NT2/D1 (cell line): ENCODE measurements around the gene NOD1.

Experiments used
- DNase-seq: peaks from one replicate; pipeline ENCODE4 v3.0.0-alpha.2; 2011; ENCODE audit warnings: low read depth, low spot score
- H3K27me3 ChIP-seq: 2 replicates; pipeline ENCODE4 v1.6.0; 2011; ENCODE audit warnings: mild to moderate bottlenecking; ENCODE audit not compliant: insufficient read length, insufficient read depth
- H3K36me3 ChIP-seq: 2 replicates; pipeline ENCODE4 v1.6.1; 2011; ENCODE audit warnings: mild to moderate bottlenecking, low read length, mixed read lengths; ENCODE audit not compliant: insufficient read depth, insufficient read length
- H3K4me1 ChIP-seq: 2 replicates; pipeline ENCODE4 v1.5.1; 2011; ENCODE audit not compliant: insufficient read depth, insufficient read length
- H3K4me3 ChIP-seq: 2 replicates; pipeline ENCODE4 v1.5.1; 2011; ENCODE audit warnings: low read depth; ENCODE audit not compliant: insufficient read length
- H3K9ac ChIP-seq: 2 replicates; pipeline ENCODE4 v1.6.0; 2011; ENCODE audit warnings: low read depth; ENCODE audit not compliant: insufficient read length
- H3K9me3 ChIP-seq: 2 replicates; pipeline ENCODE4 v1.5.1; 2011; ENCODE audit warnings: mild to moderate bottlenecking, low read length; ENCODE audit not compliant: insufficient read depth
- SUZ12 ChIP-seq: IDR thresholded peaks from 2 replicates; pipeline ENCODE4 v1.6.1; 2011; ENCODE audit not compliant: insufficient read length, insufficient read depth; ENCODE audit errors: extremely low read depth
- YY1 ChIP-seq: IDR thresholded peaks from 2 replicates; pipeline ENCODE4 v1.6.1; 2011; ENCODE audit not compliant: insufficient read length, insufficient read depth
- ZNF274 ChIP-seq: IDR thresholded peaks from 2 replicates; pipeline ENCODE4 v1.6.1; 2011; ENCODE audit warnings: mild to moderate bottlenecking, low read depth, low read length

The NOD1 gene

DNA sequence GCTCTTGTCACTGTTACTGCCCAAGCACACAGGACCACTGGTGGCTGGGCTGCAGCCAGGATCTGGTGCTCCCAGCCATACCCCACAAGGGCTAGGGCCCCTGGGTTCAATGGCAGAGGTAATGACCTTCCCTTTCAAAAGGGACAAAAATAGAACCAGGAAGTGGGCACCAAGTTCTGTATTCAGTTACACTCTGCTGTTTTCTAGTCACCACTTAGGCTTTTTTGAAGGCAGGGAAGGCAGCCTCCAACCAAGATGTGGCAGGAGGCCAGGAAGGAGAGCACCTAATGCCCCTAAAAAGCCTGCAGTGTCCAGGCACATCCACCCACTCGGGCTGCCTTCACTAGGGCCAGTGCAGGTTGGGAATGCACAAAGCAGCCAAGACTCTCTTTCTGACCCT, 47.8 kb downstream of the NOD1 start:
- Histone ChIP-seq H3K9me3 (no peaks in the 10 kb centered on the region), H3K27me3 (no peaks in the 10 kb centered on the region), H3K4me1 (peaks cover 2% of the 10 kb centered on the region), H3K36me3 (peaks cover 68% of the 10 kb centered on the region), H3K4me3 (no peak overlapping the region), H3K9ac (no peak overlapping the region)
- TF ChIP-seq YY1: no peak
- no peak for TF ChIP-seq ZNF274
- no peak for TF ChIP-seq SUZ12
- no peak for DNase-seq

DNA sequence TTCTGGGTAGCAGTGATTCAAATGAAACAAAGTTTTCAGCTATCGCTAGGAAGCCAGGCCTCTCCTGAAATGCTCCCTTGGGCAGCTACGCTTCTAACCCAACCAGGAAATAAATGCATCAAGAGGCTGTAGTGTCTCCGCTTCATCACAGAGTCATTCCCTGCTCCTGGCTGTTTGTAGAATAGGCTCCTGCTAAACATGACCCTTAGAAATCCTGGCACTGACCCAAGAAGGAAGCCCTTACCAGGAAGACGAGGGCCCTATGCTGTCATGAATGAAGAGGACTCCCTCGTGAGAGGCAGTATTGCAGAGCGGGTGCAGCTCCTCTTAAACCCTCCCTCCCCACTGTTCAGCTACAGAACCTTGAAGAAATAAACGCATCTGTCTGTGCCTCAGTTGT, 48.3 kb downstream of the NOD1 start:
- Histone ChIP-seq H3K9me3 (no peaks in the 10 kb centered on the region), H3K4me3 (no peak overlapping the region), H3K9ac (no peak overlapping the region), H3K27me3 (no peaks in the 10 kb centered on the region), H3K36me3 (peaks cover 68% of the 10 kb centered on the region), H3K4me1 (peaks cover 2% of the 10 kb centered on the region)
- DNase-seq: no peak
- TF ChIP-seq SUZ12 (no peak), YY1 (no peak), ZNF274 (no peak)

DNA sequence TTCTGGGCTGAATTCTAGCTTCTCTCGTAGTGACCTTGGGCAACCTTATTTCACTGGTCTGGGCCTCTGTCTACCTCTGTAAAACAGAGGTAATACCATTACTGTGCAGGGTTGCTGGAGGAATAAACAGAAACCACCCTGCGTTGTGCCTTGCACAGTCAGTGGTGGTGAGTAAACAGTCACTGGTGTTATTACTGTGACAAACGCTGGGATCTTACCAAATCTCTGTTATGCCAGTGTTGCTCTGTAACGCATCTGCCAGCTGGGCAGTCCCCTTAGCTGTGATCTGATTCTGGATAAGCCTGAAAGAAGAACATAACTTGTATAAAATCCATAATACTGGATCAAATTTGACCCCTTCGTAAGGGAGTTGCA, 49.4 kb downstream of the NOD1 start:
- H3K4me1 ChIP-seq: peaks cover 2% of the 10 kb centered on the region
- peaks cover 67% of the 10 kb centered on the region for H3K36me3 ChIP-seq
- H3K27me3 ChIP-seq: no peaks in the 10 kb centered on the region
- no peak for TF ChIP-seq ZNF274
- no peak for TF ChIP-seq YY1
- TF ChIP-seq SUZ12: no peak
- no peaks in the 10 kb centered on the region for H3K9me3 ChIP-seq
- DNase-seq: no peak
- H3K4me3 ChIP-seq: no peak overlapping the region
- H3K9ac ChIP-seq: no peak overlapping the region

DNA sequence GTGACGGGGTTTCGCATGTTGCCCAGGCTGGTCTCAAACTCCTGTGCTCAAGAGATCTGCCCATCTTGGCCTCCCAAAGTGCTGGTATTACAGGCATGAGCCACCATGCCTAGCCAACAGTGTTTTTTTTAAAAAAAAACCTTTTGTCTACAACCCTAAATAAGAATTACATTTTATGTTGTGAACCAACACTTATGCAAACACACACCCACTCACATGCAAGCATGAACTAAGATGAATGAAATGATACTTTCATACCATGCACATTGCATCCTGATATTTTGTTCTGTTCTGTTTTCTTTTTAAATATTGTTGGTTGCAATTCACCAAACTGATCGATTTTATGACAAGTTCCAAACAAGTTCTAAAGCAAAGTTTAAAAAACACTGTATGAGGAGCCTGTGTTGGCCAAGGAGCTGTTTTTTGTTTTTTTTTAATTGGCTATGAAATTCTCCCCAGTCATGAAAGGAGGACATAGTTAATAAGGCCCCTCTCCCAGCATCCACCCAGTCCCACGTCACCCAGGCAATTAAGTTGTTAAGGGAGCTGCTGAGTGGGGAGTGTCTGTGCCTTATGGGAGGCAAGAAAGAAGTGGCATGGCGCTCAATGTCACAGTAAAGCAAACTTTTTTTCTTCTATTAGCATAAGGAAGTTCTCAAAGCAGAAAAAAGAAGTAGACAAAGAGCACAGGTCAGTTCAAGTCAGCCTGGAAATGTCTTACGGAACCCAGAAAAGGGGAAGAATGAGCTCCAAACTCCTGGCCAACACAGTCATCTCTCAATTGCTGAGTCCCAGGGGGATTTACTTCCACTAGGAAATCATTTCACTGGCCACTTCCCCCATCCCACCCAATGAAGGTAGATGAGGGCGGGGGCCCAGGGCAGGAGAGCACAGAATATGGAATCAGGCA, 50.1 kb downstream of the NOD1 start:
- H3K36me3 ChIP-seq: peaks cover 64% of the 10 kb centered on the region
- no peaks in the 10 kb centered on the region for H3K9me3 ChIP-seq
- peaks cover 2% of the 10 kb centered on the region for H3K4me1 ChIP-seq
- DNase-seq: no peak
- TF ChIP-seq YY1: no peak
- no peak for TF ChIP-seq SUZ12
- no peak for TF ChIP-seq ZNF274
- no peak overlapping the region for H3K9ac ChIP-seq
- H3K27me3 ChIP-seq: no peaks in the 10 kb centered on the region
- no peak overlapping the region for H3K4me3 ChIP-seq

DNA sequence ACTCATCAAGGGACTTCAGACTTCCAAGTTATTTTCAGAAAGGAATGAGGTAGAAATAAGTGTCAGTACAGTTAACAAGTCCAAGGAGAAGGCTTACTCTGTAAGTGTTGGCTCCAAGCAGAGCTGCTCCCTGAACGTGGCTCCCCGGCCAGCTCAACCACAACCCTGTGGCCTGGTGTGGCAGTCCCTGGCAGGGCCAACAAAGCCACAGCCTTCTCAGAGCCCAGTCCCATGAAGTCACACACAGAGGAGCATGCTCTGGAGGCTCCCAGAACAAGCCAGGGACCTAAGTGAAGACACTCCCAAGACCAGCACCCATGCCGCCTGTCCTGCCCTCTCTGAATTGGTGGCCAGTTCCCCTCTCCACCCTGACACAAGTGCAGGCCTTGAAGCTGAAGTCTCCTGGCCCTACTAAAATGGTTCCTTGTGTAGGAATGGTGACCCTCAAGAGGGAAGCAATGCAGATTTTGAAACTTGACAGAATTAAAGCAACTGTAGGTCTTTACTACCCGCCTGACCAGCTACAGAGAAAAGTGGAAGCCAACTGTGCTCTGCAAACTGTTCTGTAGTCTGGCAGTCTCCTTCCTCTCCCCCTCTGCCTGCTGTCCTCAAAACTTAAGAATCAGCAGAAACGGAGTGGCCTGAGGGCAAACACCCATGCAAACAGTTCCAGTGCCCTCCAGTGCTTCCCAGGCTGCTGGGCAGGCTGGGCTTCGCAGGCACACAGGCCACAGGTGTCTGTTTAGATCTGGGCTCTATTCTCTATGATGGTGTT, 51.1 kb downstream of the NOD1 start:
- DNase-seq: no peak
- peaks cover 59% of the 10 kb centered on the region for H3K36me3 ChIP-seq
- no peak for TF ChIP-seq SUZ12
- TF ChIP-seq YY1: no peak
- no peak for TF ChIP-seq ZNF274

DNA sequence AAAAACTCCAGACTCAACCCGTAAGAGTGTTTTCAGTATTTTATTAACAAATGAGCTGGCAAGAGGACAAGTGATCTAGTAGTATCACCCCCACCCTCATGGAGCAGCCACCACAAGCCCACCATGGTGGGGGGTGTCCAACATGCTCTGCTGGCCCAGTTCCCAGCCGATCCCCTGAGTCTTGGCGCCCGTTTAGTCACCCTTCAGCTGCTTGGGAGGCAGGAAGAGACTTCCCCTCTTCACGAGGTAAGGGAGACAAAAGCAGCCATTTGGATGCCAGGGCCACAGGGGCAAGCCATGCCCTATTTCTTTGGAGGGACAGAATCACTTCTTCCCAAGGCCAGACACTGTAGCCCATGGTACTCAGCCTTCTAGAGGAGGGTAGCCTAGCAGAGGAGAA, 54.1 kb downstream of the NOD1 start:
- TF ChIP-seq YY1: no peak
- no peak for TF ChIP-seq SUZ12
- no peak for TF ChIP-seq ZNF274
- no peaks in the 10 kb centered on the region for H3K4me1 ChIP-seq
- H3K4me3 ChIP-seq: no peak overlapping the region
- H3K9ac ChIP-seq: no peak overlapping the region
- H3K27me3 ChIP-seq: no peaks in the 10 kb centered on the region
- H3K36me3 ChIP-seq: peaks cover 50% of the 10 kb centered on the region
- DNase-seq: no peak
- H3K9me3 ChIP-seq: peaks cover 9% of the 10 kb centered on the region

More for the DNA sequence above, 51.1 kb downstream of the NOD1 start:
- H3K4me1 ChIP-seq: no peaks in the 10 kb centered on the region
- H3K4me3 ChIP-seq: no peak overlapping the region
- H3K27me3 ChIP-seq: no peaks in the 10 kb centered on the region
- H3K9me3 ChIP-seq: no peaks in the 10 kb centered on the region; the same call in 1 of the 2 replicates
- no peak overlapping the region for H3K9ac ChIP-seq

DNA sequence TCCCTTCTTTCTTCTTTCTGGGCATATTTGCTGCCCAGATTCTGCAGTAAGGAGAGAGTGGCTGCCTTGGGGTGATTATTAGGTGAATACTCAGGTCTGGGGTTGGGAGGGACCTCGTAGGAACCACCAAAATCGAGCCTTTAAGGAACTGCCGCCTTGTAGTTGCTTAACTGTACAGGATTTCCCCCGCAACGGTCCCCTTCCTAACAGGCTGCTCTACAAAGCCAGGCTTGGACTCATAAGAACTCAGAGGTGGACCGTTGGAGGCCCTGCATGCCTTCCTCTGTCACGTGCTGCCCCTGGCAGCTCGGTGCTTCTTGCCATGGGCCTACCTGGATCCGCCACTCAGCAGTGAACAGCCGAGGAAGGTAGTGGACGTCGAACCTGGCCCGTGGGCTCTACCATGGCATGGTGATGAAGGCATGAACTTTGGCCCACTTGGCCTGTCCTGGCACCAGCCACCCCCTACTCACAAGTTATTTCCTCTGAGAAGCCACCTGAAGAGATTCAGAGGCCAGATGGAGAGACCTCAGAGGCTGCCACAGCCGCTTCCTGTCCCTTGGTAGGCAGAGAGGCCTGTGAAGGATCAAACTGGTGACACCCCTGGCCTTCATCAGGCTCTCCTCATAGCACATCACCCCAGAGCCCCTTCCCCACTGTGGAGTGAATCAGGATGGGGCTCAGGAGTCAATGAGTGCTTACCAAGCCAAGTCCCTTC, 54.6 kb downstream of the NOD1 start:
- no peak overlapping the region for H3K9ac ChIP-seq
- H3K4me3 ChIP-seq: no peak overlapping the region
- DNase-seq: no peak
- peaks cover 45% of the 10 kb centered on the region for H3K36me3 ChIP-seq
- peaks cover 9% of the 10 kb centered on the region for H3K9me3 ChIP-seq
- no peak for TF ChIP-seq ZNF274
- no peak for TF ChIP-seq YY1
- no peak for TF ChIP-seq SUZ12
- H3K4me1 ChIP-seq: no peaks in the 10 kb centered on the region
- no peaks in the 10 kb centered on the region for H3K27me3 ChIP-seq
